Hematopoietic multipotent progenitor cell treated with erythropoietin and hydrocortisone succinate and interleukin-3 and kit ligand, for 15 days (in vitro differentiated cells): ENCODE measurements around the gene EPYC.

Source experiments
- DNase-seq: peaks from one replicate; pipeline ENCODE4 v3.0.0-alpha.2; 2015; ENCODE audit warnings: low spot score

The EPYC gene

GRCh38 chr12:90954921-90955320, 49.9 kb downstream of the EPYC start, which contains the start of gene CCER1:
Gene CCER1 (minus strand): TSS chr12:90955176. CDS start chr12:90954742, 434 bp downstream.
- no peak for DNase-seq

- no peak for DNase-seq
These were observed 50.3 kb downstream of the EPYC start for GRCh38 chr12:90954428-90954827.

- peak; percentile 18 for DNase-seq
These were observed 50.8 kb downstream of the EPYC start for GRCh38 chr12:90953956-90954421.

GRCh38 chr12:90951432-90952105, 53.2 kb downstream of the EPYC start:
- no peak for DNase-seq

GRCh38 chr12:90947869-90948268, 56.9 kb downstream of the EPYC start:
- no peak for DNase-seq

GRCh38 chr12:90945070-90945649, 59.6 kb downstream of the EPYC start:
- peak; percentile 7 for DNase-seq

GRCh38 chr12:90943255-90943654, 61.5 kb downstream of the EPYC start:
- DNase-seq: no peak

GRCh38 chr12:90940872-90941499, 63.8 kb downstream of the EPYC start:
- DNase-seq: peak; percentile 4

GRCh38 chr12:90939382-90939781, 65.4 kb downstream of the EPYC start:
- DNase-seq: no peak

- DNase-seq: no peak
These were observed 66.3 kb downstream of the EPYC start for GRCh38 chr12:90938451-90938850.

GRCh38 chr12:90937651-90938050, 67.1 kb downstream of the EPYC start:
- DNase-seq: no peak

- no peak for DNase-seq
These were observed 68.4 kb downstream of the EPYC start for GRCh38 chr12:90936230-90937005.

GRCh38 chr12:90925562-90925961, 79.2 kb downstream of the EPYC start:
- DNase-seq: no peak

GRCh38 chr12:90924406-90924805, 80.4 kb downstream of the EPYC start:
- no peak for DNase-seq

GRCh38 chr12:90922145-90922627, 82.6 kb downstream of the EPYC start:
- DNase-seq: no peak

- DNase-seq: no peak
These were observed 83.2 kb downstream of the EPYC start for GRCh38 chr12:90921536-90921935.

- no peak for DNase-seq
These were observed 84.5 kb downstream of the EPYC start for GRCh38 chr12:90920222-90920621.

GRCh38 chr12:90917431-90917830, 87.3 kb downstream of the EPYC start:
- DNase-seq: no peak

GRCh38 chr12:90916516-90916915, 88.3 kb downstream of the EPYC start:
- no peak for DNase-seq

GRCh38 chr12:90915353-90915752, 89.4 kb downstream of the EPYC start:
- no peak for DNase-seq
